Measurements from ENCODE around the gene MAPKBP1. TPM values are rescaled to one million over a fixed set of nuclear protein-coding genes. Genes with fewer than 3 reads are reported as not detected.

MAPKBP1 gene
- total and polyA plus RNA-seq, 2 of the 8 experiments (the other 6 are each of a cell fraction or from before 2014, with no cell fraction given), result 4.3 to 11.3 TPM

- TF ChIP-seq RNF2 (IDR thresholded peaks at IDR 0.05; ENCODE audit: borderline replicate concordance, low read depth, low read length, missing control alignments, poor library complexity, severe bottlenecking), result no peak
- no peak for TF ChIP-seq YY1 (IDR thresholded peaks at IDR 0.05; ENCODE audit: low read depth, low read length)
- TF ChIP-seq NANOG (IDR thresholded peaks at IDR 0.05; ENCODE audit: insufficient read depth, low read depth, low read length, poor library complexity, severe bottlenecking), result no peak
Observed at GRCh38 chr15:41790169-41790568, 15.9 kb downstream of the MAPKBP1 start (continued).

Measured in H1 (cell line).